Subcutaneous adipose tissue (tissue), 4 donors: ENCODE measurements around the gene ADIPOR2. TPM values are rescaled to one million over a fixed set of nuclear protein-coding genes. Genes with fewer than 3 reads are reported as not detected.

Experiments
- CTCF ChIP-seq: fragments of 450-650 bp; IDR thresholded peaks from one replicate; pipeline ENCODE4 v1.5.1; 2016; ENCODE audit warnings: low read depth, mild to moderate bottlenecking, control low read depth, antibody characterized with exemption, moderate library complexity
- total RNA-seq, 4 donors: library from RNA; depleted of rRNA; stranded (reverse); fragments of >200 nt; gene quantifications; one replicate each; pipeline ENCODE4 v1.1.0, GENCODE V29; 2016

The ADIPOR2 gene
- total RNA-seq, 4 donors from 2014 or later, result 69.4 to 122 (median 108) TPM

- no peak for TF ChIP-seq CTCF
Measured at GRCh38 chr12:1666215-1666614, 24.7 kb upstream of the ADIPOR2 start.

- no peak for TF ChIP-seq CTCF
Measured at GRCh38 chr12:1666685-1667162, 24.1 kb upstream of the ADIPOR2 start.

- TF ChIP-seq CTCF, result no peak
Measured at GRCh38 chr12:1668833-1669543, 21.9 kb upstream of the ADIPOR2 start.

- no peak for TF ChIP-seq CTCF
Measured at GRCh38 chr12:1670358-1671268, 20.3 kb upstream of the ADIPOR2 start.

- TF ChIP-seq CTCF, result no peak
Measured at GRCh38 chr12:1676043-1676442, 14.8 kb upstream of the ADIPOR2 start.

- no peak for TF ChIP-seq CTCF
Measured at GRCh38 chr12:1680804-1681492, 9.9 kb upstream of the ADIPOR2 start.

- no peak for TF ChIP-seq CTCF
Measured at GRCh38 chr12:1681493-1681807, 9.4 kb upstream of the ADIPOR2 start.
